Activated CD8-positive, alpha-beta T cell treated with anti-CD3 and anti-CD28 coated beads, Interleukin-2, amount 10 ng/mL, durations not matched to agents 7 days and 5 days (primary cell): ENCODE data around the gene ZFP36L2. TPM values are rescaled to one million over a fixed set of nuclear protein-coding genes. Genes with fewer than 3 reads are reported as not detected.

Experiments
- ATAC-seq: fragments of 150-1000 bp; cut with Tn5 transposase; one replicate; pipeline ENCODE4 v1.10.0; 2021; ENCODE audit warnings: moderate library complexity
- CTCF ChIA-PET: fragments of 350-600 bp; sonication (Branson Sonifier 250); formaldehyde crosslinking; loops from one replicate; lab custom pipeline; 2021; ENCODE audit warnings: antibody characterized with exemption; lab: Charles Lee
- POLR2A ChIA-PET: fragments of 350-600 bp; sonication (Branson Sonifier 250); formaldehyde crosslinking; loops from one replicate; lab custom pipeline; 2021; ENCODE audit warnings: antibody characterized with exemption; lab: Charles Lee
- DNase-seq: peaks from one replicate; pipeline ENCODE4 v3.0.0-alpha.2; 2020
- H3K27ac Mint-ChIP-seq: one replicate; pipeline ENCODE4 v1.8.0; 2021; ENCODE audit warnings: mild to moderate bottlenecking, mixed read lengths
- H3K27me3 Mint-ChIP-seq: one replicate; pipeline ENCODE4 v1.8.0; 2021; ENCODE audit warnings: low read depth, mixed read lengths
- H3K36me3 Mint-ChIP-seq: one replicate; pipeline ENCODE4 v1.8.0; 2021; ENCODE audit warnings: low read depth, mixed read lengths
- H3K4me1 Mint-ChIP-seq: one replicate; pipeline ENCODE4 v1.8.0; 2021; ENCODE audit warnings: low read depth, mixed read lengths
- H3K4me3 Mint-ChIP-seq: one replicate; pipeline ENCODE4 v1.8.0; 2021; ENCODE audit warnings: mild to moderate bottlenecking, mixed read lengths
- H3K9me3 Mint-ChIP-seq: one replicate; pipeline ENCODE4 v1.8.0; 2022; ENCODE audit warnings: mixed read lengths; ENCODE audit not compliant: insufficient read depth
- total RNA-seq, 2 experiments: library from RNA; stranded (reverse); gene quantifications; one replicate each; pipeline ENCODE4 v1.2.3, GENCODE V29; 2021

The ZFP36L2 gene
- total RNA-seq, 2 experiments from 2014 or later, result 166 TPM

DNA sequence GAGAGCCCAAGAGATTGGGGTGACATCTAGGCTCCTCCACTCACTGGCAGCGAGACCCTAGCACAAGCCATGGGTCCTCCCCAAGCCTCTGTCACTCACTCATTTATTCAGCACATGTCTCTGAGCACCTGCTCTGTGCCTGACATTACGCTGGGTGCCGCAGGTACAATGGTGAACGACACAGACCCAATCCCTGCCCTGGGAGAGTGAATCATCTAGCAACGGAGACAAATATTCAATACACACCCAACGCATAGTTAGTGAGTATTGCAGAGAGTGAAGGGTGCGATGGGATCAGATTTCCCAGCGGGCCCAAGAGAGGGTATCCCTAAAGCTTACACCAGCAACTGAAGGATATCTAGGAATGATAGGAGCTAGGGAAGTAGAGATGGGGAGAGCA lies 45.5 kb downstream of the ZFP36L2 start:
- no peak for DNase-seq
- Mint-ChIP-seq H3K4me1 (peaks cover 51% of the 10 kb centered on the region), H3K36me3 (no peaks in the 10 kb centered on the region), H3K27me3 (no peaks in the 10 kb centered on the region), H3K27ac (peak overlapping the region; percentile 35), H3K4me3 (no peak overlapping the region), H3K9me3 (no peaks in the 10 kb centered on the region)
- CTCF ChIA-PET, result interaction anchor here (0.6 to 4.7 kb wide), 8 partner anchors 11 to 304 kb away, joined by 3 to 27 read pairs (median 4); no protein-coding TSS in a partner anchor
- ATAC-seq, result no peak
- POLR2A ChIA-PET, result interaction anchor here (13.8 kb wide), 1 partner anchor 43 kb away, joined by 248 read pairs; the partner anchor contains the start of gene ZFP36L2

DNA sequence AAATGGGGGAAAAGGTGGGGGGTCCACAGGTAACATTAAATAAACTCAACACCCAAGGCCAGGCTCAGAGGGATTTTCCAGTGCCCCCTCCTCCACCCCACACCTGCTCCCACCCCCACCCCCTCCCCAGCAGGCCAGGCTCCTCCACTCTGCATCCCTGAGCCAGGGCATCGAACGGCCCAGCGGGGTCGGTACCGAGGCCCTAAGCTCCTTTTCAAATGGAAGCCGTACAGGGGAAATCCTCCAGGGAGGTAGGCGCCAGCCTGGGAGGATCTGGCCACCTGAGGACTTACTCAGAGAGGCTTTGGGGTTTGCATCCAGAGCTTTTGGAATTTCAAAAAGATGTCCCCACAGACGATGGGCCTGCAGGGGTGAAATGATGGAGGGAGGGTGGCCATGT lies 46.5 kb downstream of the ZFP36L2 start:
- Mint-ChIP-seq H3K27me3 (no peaks in the 10 kb centered on the region), H3K36me3 (peaks cover 6% of the 10 kb centered on the region), H3K4me3 (no peak overlapping the region), H3K27ac (no peak overlapping the region), H3K9me3 (no peaks in the 10 kb centered on the region), H3K4me1 (peaks cover 54% of the 10 kb centered on the region)
- ATAC-seq, result no peak
- POLR2A ChIA-PET, result interaction anchor here (2.1 to 13.8 kb wide), 2 partner anchors 14 to 43 kb away, joined by 8 to 248 read pairs; partner anchors contain the start of gene ZFP36L2
- CTCF ChIA-PET, result interaction anchor here (0.6 to 13.4 kb wide), 12 partner anchors 10 to 305 kb away, joined by 3 to 242 read pairs (median 4); partner anchors contain the start of gene ZFP36L2
- DNase-seq, result no peak

- Mint-ChIP-seq H3K27me3 (no peaks in the 10 kb centered on the region), H3K36me3 (peaks cover 6% of the 10 kb centered on the region), H3K27ac (peak overlapping the region; percentile 67), H3K4me1 (peaks cover 54% of the 10 kb centered on the region), H3K9me3 (no peaks in the 10 kb centered on the region), H3K4me3 (no peak overlapping the region)
- ChIA-PET POLR2A (interaction anchor here (1.0 to 13.8 kb wide), 4 partner anchors 9 to 47 kb away, joined by 3 to 248 read pairs (median 7); partner anchors contain the start of gene ZFP36L2), CTCF (interaction anchor here (0.8 to 13.4 kb wide), 8 partner anchors 9 to 306 kb away, joined by 3 to 242 read pairs (median 5); partner anchors contain the start of gene ZFP36L2)
- DNase-seq (no peak), ATAC-seq (no peak)
These were observed 47.5 kb downstream of the ZFP36L2 start for GRCh38 chr2:43178602-43179542.

- POLR2A ChIA-PET, result interaction anchor here (1.0 to 13.8 kb wide), 5 partner anchors 9 to 46 kb away, joined by 3 to 248 read pairs (median 5); partner anchors contain the start of gene ZFP36L2
- Mint-ChIP-seq H3K36me3 (peaks cover 6% of the 10 kb centered on the region), H3K9me3 (no peaks in the 10 kb centered on the region)
These were observed 48.3 kb downstream of the ZFP36L2 start for GRCh38 chr2:43178055-43178598.

GRCh38 chr2:43176449-43176848 lies 50.0 kb downstream of the ZFP36L2 start:
- Mint-ChIP-seq H3K4me3 (no peak overlapping the region), H3K9me3 (no peaks in the 10 kb centered on the region), H3K36me3 (peaks cover 6% of the 10 kb centered on the region), H3K27me3 (no peaks in the 10 kb centered on the region), H3K27ac (no peak overlapping the region), H3K4me1 (peaks cover 67% of the 10 kb centered on the region)
- no peak for ATAC-seq
- POLR2A ChIA-PET, result interaction anchor here (1.3 to 13.8 kb wide), 4 partner anchors 14 to 47 kb away, joined by 3 to 248 read pairs (median 6); partner anchors contain the start of gene ZFP36L2
- CTCF ChIA-PET, result interaction anchor here (13.4 kb wide), 1 partner anchor 42 kb away, joined by 242 read pairs; no protein-coding TSS in a partner anchor
- no peak for DNase-seq

More at GRCh38 chr2:43178055-43178598, 48.3 kb downstream of the ZFP36L2 start:
- Mint-ChIP-seq H3K27ac (peak overlapping the region; percentile 33), H3K4me1 (peaks cover 58% of the 10 kb centered on the region), H3K4me3 (no peak overlapping the region), H3K27me3 (no peaks in the 10 kb centered on the region)
- CTCF ChIA-PET, result interaction anchor here (0.6 to 13.4 kb wide), 6 partner anchors 9 to 441 kb away, joined by 3 to 242 read pairs (median 4); partner anchors contain the start of gene ZFP36L2
- DNase-seq, result no peak
- no peak for ATAC-seq

GRCh38 chr2:43175876-43176275 lies 50.5 kb downstream of the ZFP36L2 start:
- ChIA-PET POLR2A (interaction anchor here (2.2 to 13.8 kb wide), 3 partner anchors 19 to 48 kb away, joined by 6 to 248 read pairs (median 15); partner anchors contain the start of gene ZFP36L2), CTCF (interaction anchor here (1.8 to 13.4 kb wide), 4 partner anchors 17 to 52 kb away, joined by 7 to 242 read pairs (median 32); partner anchors contain the start of gene ZFP36L2)
- Mint-ChIP-seq H3K27ac (peak overlapping the region; percentile 88), H3K4me1 (peaks cover 70% of the 10 kb centered on the region), H3K27me3 (no peaks in the 10 kb centered on the region), H3K9me3 (no peaks in the 10 kb centered on the region), H3K4me3 (no peak overlapping the region), H3K36me3 (peaks cover 6% of the 10 kb centered on the region)
- no peak for ATAC-seq
- DNase-seq, result no peak

DNA sequence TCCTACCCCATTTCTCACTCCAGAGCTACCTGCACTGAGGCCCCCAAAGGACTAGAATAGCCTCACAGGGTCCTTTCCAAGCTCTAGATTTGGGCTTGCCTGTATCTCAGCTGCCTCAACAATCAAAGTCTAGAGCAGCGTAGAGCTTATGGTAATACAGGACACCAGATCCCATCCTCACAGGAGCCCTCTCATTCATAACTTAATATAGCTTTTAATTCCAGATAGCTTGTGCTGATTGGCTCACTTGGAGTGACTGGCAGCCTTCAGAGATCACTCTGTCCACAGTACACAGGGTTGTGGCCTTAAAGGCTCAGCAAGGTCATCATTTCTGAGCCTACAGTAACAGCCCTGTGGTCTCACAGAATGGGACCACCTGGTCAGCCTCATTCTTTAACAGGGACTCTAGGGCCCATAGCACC lies 51.4 kb downstream of the ZFP36L2 start:
- Mint-ChIP-seq H3K27ac (peak overlapping the region; percentile 88), H3K27me3 (no peaks in the 10 kb centered on the region), H3K4me1 (peaks cover 77% of the 10 kb centered on the region), H3K36me3 (peaks cover 6% of the 10 kb centered on the region), H3K4me3 (peak overlapping the region; percentile 44), H3K9me3 (no peaks in the 10 kb centered on the region)
- POLR2A ChIA-PET, result interaction anchor here (0.9 to 13.8 kb wide), 13 partner anchors 8 to 48 kb away, joined by 3 to 248 read pairs (median 6); partner anchors contain the start of gene ZFP36L2
- CTCF ChIA-PET, result interaction anchor here (1.1 to 13.4 kb wide), 12 partner anchors 13 to 53 kb away, joined by 3 to 242 read pairs (median 8); partner anchors contain the start of gene ZFP36L2
- no peak for DNase-seq
- peak; percentile 12 for ATAC-seq

DNA sequence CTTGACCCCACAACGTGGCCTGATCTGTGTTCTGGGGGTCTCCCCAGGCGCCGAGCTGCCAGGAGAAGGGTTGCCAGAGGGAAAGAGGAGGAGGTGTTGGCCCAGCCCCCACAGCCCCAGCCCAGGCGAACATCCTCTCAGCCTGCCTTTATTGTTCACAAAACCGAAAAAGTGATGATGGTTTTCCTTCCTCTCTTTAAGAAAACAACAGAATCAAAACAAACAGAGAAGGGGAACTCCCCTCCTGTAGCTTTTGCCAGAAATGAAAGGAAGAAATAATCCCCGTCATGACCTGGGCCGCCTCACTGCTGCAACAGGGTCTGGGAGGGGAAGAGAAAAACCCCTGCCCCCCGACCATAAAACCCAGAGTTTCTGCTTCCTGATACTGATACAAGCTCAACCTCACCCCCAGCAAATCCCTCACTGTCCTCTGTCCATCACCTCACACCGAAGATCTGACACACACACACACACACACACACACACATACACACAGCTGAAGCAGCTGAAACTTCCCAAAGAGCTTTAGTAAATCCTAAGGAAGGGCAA lies 52.0 kb downstream of the ZFP36L2 start:
- H3K27ac Mint-ChIP-seq, result peak overlapping the region; percentile 88
- H3K27me3 Mint-ChIP-seq, result no peaks in the 10 kb centered on the region
- ATAC-seq, result peak; percentile 75
- peaks cover 6% of the 10 kb centered on the region for H3K36me3 Mint-ChIP-seq
- CTCF ChIA-PET, result interaction anchor here (0.6 to 13.4 kb wide), 13 partner anchors 13 to 164 kb away, joined by 3 to 242 read pairs (median 7); partner anchors contain the start of gene ZFP36L2
- no peaks in the 10 kb centered on the region for H3K9me3 Mint-ChIP-seq
- DNase-seq, result peak; percentile 81
- peak overlapping the region; percentile 44 for H3K4me3 Mint-ChIP-seq
- H3K4me1 Mint-ChIP-seq, result peaks cover 83% of the 10 kb centered on the region
- POLR2A ChIA-PET, result interaction anchor here (0.6 to 13.8 kb wide), 16 partner anchors 9 to 121 kb away, joined by 3 to 248 read pairs (median 6); partner anchors contain the start of gene ZFP36L2
